ENCODE results near the gene CDH4. TPM values are rescaled to one million over a fixed set of nuclear protein-coding genes. Genes with fewer than 3 reads are reported as not detected.
A peak's percentile ranks its signal among the peaks of the same experiment; 100 is the strongest.

Gene CDH4
- total RNA-seq, 1 donor from 2014 or later, result 3.2 TPM

- H3K4me1 Mint-ChIP-seq (ENCODE audit: low read depth, unreplicated experiment), result no peaks in the 10 kb centered on the region
- no peaks in the 10 kb centered on the region for H3K27me3 ChIP-seq (ENCODE audit: insufficient read depth, low read length)
- FAIRE-seq, result peak; percentile 80
- no peak overlapping the region for H3K27ac Mint-ChIP-seq (ENCODE audit: unreplicated experiment)
- peaks cover 6% of the 10 kb centered on the region for H3K79me2 ChIP-seq (ENCODE audit: insufficient read depth, low read length)
- peaks cover 39% of the 10 kb centered on the region for H4K20me1 ChIP-seq (ENCODE audit: insufficient read depth, low read length)
- no peak for DNase-seq (ENCODE audit: low read depth)
- peaks cover 51% of the 10 kb centered on the region for H3K27me3 Mint-ChIP-seq (ENCODE audit: low read depth, unreplicated experiment)
- no peak overlapping the region for H2AFZ ChIP-seq (ENCODE audit: low read depth, low read length)
- no peak overlapping the region for H3K4me3 ChIP-seq (ENCODE audit: insufficient read depth, low read depth, low read length)
- TF ChIP-seq EZH2 (IDR thresholded peaks at IDR 0.05; ENCODE audit: insufficient read depth, low read length), result no peak
- peaks cover 2% of the 10 kb centered on the region for H3K9me3 ChIP-seq (ENCODE audit: insufficient read depth, low read depth, low read length)
- no peak overlapping the region for H3K27ac ChIP-seq (ENCODE audit: low read depth, low read length)
- no peak overlapping the region for H3K4me3 Mint-ChIP-seq (ENCODE audit: unreplicated experiment)
- no peaks in the 10 kb centered on the region for H3K36me3 Mint-ChIP-seq (ENCODE audit: low read depth, unreplicated experiment)
- no peak overlapping the region for H3K4me2 ChIP-seq (ENCODE audit: low read length)
- H3K9me3 Mint-ChIP-seq (ENCODE audit: unreplicated experiment), result peaks cover 1% of the 10 kb centered on the region
- peaks cover 4% of the 10 kb centered on the region for H3K4me1 ChIP-seq (ENCODE audit: insufficient read depth, low read length)
- no peaks in the 10 kb centered on the region for H3K36me3 ChIP-seq (ENCODE audit: insufficient read depth, low read length)
- H3K9ac ChIP-seq (ENCODE audit: low read length), result no peak overlapping the region
These were observed 77.0 kb downstream of the CDH4 start for GRCh38 chr20:61328911-61329558.

DNA sequence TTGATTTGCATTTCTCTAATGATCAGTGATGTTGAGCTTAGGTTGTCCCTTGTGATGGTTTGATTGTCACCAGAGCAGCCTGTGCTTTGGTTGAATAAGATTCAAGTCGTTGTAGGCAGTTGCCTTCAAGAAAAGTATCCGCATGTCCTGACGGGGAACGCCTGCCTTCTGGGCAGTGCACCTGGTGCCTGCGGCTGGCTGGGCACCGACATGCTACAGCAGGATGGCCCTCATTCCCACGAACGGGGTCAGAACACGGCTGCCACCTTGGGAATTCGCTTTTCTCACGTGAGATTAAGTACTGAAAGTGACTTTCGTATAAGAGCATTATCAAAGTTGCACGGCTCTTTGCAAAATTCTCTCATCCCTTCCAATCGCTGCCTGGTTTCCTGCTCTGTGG, 78.4 kb downstream of the CDH4 start:
- H3K4me3 ChIP-seq (ENCODE audit: insufficient read depth, low read depth, low read length), result no peak overlapping the region
- FAIRE-seq (no peak), DNase-seq (ENCODE audit: low read depth) (no peak)
- peaks cover 45% of the 10 kb centered on the region for H4K20me1 ChIP-seq (ENCODE audit: insufficient read depth, low read length)
- no peaks in the 10 kb centered on the region for H3K27me3 ChIP-seq (ENCODE audit: insufficient read depth, low read length)
- H3K27me3 Mint-ChIP-seq (ENCODE audit: low read depth, unreplicated experiment), result peaks cover 53% of the 10 kb centered on the region
- peaks cover 2% of the 10 kb centered on the region for H3K9me3 ChIP-seq (ENCODE audit: insufficient read depth, low read depth, low read length)
- no peaks in the 10 kb centered on the region for H3K4me1 Mint-ChIP-seq (ENCODE audit: low read depth, unreplicated experiment)
- H2AFZ ChIP-seq (ENCODE audit: low read depth, low read length), result no peak overlapping the region
- peaks cover 1% of the 10 kb centered on the region for H3K9me3 Mint-ChIP-seq (ENCODE audit: unreplicated experiment)
- H3K27ac Mint-ChIP-seq (ENCODE audit: unreplicated experiment), result no peak overlapping the region
- no peak overlapping the region for H3K4me3 Mint-ChIP-seq (ENCODE audit: unreplicated experiment)
- no peak overlapping the region for H3K9ac ChIP-seq (ENCODE audit: low read length)
- H3K79me2 ChIP-seq (ENCODE audit: insufficient read depth, low read length), result peaks cover 6% of the 10 kb centered on the region
- no peaks in the 10 kb centered on the region for H3K36me3 ChIP-seq (ENCODE audit: insufficient read depth, low read length)
- H3K36me3 Mint-ChIP-seq (ENCODE audit: low read depth, unreplicated experiment), result no peaks in the 10 kb centered on the region
- no peak for TF ChIP-seq EZH2 (IDR thresholded peaks at IDR 0.05; ENCODE audit: insufficient read depth, low read length)
- TF ChIP-seq, protein P1, sequence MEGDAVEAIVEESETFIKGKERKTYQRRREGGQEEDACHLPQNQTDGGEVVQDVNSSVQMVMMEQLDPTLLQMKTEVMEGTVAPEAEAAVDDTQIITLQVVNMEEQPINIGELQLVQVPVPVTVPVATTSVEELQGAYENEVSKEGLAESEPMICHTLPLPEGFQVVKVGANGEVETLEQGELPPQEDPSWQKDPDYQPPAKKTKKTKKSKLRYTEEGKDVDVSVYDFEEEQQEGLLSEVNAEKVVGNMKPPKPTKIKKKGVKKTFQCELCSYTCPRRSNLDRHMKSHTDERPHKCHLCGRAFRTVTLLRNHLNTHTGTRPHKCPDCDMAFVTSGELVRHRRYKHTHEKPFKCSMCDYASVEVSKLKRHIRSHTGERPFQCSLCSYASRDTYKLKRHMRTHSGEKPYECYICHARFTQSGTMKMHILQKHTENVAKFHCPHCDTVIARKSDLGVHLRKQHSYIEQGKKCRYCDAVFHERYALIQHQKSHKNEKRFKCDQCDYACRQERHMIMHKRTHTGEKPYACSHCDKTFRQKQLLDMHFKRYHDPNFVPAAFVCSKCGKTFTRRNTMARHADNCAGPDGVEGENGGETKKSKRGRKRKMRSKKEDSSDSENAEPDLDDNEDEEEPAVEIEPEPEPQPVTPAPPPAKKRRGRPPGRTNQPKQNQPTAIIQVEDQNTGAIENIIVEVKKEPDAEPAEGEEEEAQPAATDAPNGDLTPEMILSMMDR (IDR thresholded peaks at IDR 0.05; ENCODE audit: insufficient read depth, low read depth, low read length), result no peak
- no peak overlapping the region for H3K27ac ChIP-seq (ENCODE audit: low read depth, low read length)
- H3K4me1 ChIP-seq (ENCODE audit: insufficient read depth, low read length), result peaks cover 4% of the 10 kb centered on the region
- H3K4me2 ChIP-seq (ENCODE audit: low read length), result no peak overlapping the region

GRCh38 chr20:61331543-61331942, 79.5 kb downstream of the CDH4 start:
- H2AFZ ChIP-seq (ENCODE audit: low read depth, low read length), result no peak overlapping the region
- H3K4me3 ChIP-seq (ENCODE audit: insufficient read depth, low read depth, low read length), result no peak overlapping the region
- H3K9me3 ChIP-seq (ENCODE audit: insufficient read depth, low read depth, low read length), result peaks cover 2% of the 10 kb centered on the region
- H3K4me2 ChIP-seq (ENCODE audit: low read length), result no peak overlapping the region
- H3K27ac Mint-ChIP-seq (ENCODE audit: unreplicated experiment), result no peak overlapping the region
- H3K79me2 ChIP-seq (ENCODE audit: insufficient read depth, low read length), result peaks cover 6% of the 10 kb centered on the region
- no peak for FAIRE-seq
- H3K27me3 Mint-ChIP-seq (ENCODE audit: low read depth, unreplicated experiment), result peaks cover 53% of the 10 kb centered on the region
- H3K27me3 ChIP-seq (ENCODE audit: insufficient read depth, low read length), result no peaks in the 10 kb centered on the region
- H4K20me1 ChIP-seq (ENCODE audit: insufficient read depth, low read length), result peaks cover 47% of the 10 kb centered on the region
- TF ChIP-seq EZH2 (IDR thresholded peaks at IDR 0.05; ENCODE audit: insufficient read depth, low read length), result no peak
- TF ChIP-seq, protein P1 (IDR thresholded peaks at IDR 0.05; ENCODE audit: insufficient read depth, low read depth, low read length), result no peak
- H3K36me3 ChIP-seq (ENCODE audit: insufficient read depth, low read length), result no peaks in the 10 kb centered on the region
- H3K4me1 Mint-ChIP-seq (ENCODE audit: low read depth, unreplicated experiment), result no peaks in the 10 kb centered on the region
- H3K36me3 Mint-ChIP-seq (ENCODE audit: low read depth, unreplicated experiment), result no peaks in the 10 kb centered on the region
- no peak overlapping the region for H3K9ac ChIP-seq (ENCODE audit: low read length)
- no peak overlapping the region for H3K27ac ChIP-seq (ENCODE audit: low read depth, low read length)
- peaks cover 4% of the 10 kb centered on the region for H3K4me1 ChIP-seq (ENCODE audit: insufficient read depth, low read length)
- H3K9me3 Mint-ChIP-seq (ENCODE audit: unreplicated experiment), result peaks cover 3% of the 10 kb centered on the region
- no peak overlapping the region for H3K4me3 Mint-ChIP-seq (ENCODE audit: unreplicated experiment)
- no peak for DNase-seq (ENCODE audit: low read depth)

Data from astrocyte (in vitro differentiated cells and primary cell).